Spleen (tissue), 7 donors: Measurements from ENCODE around the gene MCUR1.
"Not testable (repeated sequence)": the region's sequence is repeated elsewhere in the genome, so short reads cannot be mapped to it uniquely, and the experiment has no call there.

Experiments
- POLR2A ChIP-seq, 3 donors: fragments of 450-650 bp; IDR thresholded peaks; one replicate each; pipeline ENCODE4 v1.5.1; 2017; ENCODE audit warnings: antibody characterized with exemption in 3 of 3, mild to moderate bottlenecking in 1 of 3
- TF ChIP-seq, protein P1 (sequence below), 11 experiments: fragments of 200-600 bp in 7 of 11; fragments of 450-650 bp in 4 of 11; sonication (generic) in 4 of 11; IDR thresholded peaks in 8 of 11; conservative IDR thresholded peaks in 3 of 11; 1 replicate in 7 of 11; 2 replicates in 4 of 11; pipeline versions ENCODE4 v1.4.0 to v1.8.0; 2016 to 2021; ENCODE audit warnings: antibody characterized with exemption in 11 of 11, inconsistent platforms in 4 of 11, mild to moderate bottlenecking in 1 of 11
- donor health status: DM: no; HTN: no; CAD: no; lungs with moderate emphysema.
- donor health status: DM: no; HTN: no; CAD: no.
- donor health status: DM: no; HTN: no; CAD: no.

DNA sequence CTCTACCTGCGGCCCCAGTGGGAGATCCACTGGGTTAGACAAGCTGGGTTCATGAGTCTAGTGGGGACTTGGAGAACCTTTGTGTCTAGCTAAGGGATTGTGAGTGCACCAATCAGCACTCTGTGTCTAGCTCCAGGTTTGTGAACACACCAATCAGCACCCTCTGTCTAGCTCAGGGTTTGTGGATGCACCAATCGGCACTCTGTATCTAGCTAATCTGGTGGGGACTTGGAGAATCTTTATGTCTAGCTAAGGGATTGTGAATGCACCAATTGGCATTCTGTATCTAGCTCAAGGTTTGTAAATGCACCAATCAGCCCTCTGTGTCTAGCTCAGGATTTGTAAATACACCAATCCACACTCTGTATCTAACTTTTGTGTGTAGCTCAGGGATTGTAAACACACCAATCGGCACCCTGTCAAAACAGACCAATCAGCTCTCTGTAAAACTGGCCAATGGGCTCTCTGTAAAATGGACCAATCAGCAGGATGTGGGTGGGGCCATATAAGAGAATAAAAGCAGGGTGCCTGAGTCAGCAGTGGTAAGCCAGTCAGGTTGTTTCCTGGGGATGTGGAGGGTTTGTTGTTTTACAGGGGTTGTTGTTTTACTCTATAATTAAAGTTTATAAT lies 46.3 kb upstream of the MCUR1 start:
- not testable (repeated sequence) for TF ChIP-seq POLR2A (IDR thresholded peaks at IDR 0.05)
- TF ChIP-seq, protein P1, sequence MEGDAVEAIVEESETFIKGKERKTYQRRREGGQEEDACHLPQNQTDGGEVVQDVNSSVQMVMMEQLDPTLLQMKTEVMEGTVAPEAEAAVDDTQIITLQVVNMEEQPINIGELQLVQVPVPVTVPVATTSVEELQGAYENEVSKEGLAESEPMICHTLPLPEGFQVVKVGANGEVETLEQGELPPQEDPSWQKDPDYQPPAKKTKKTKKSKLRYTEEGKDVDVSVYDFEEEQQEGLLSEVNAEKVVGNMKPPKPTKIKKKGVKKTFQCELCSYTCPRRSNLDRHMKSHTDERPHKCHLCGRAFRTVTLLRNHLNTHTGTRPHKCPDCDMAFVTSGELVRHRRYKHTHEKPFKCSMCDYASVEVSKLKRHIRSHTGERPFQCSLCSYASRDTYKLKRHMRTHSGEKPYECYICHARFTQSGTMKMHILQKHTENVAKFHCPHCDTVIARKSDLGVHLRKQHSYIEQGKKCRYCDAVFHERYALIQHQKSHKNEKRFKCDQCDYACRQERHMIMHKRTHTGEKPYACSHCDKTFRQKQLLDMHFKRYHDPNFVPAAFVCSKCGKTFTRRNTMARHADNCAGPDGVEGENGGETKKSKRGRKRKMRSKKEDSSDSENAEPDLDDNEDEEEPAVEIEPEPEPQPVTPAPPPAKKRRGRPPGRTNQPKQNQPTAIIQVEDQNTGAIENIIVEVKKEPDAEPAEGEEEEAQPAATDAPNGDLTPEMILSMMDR (IDR thresholded peaks at IDR 0.05 in 8 of 11, conservative IDR thresholded peaks at IDR 0.05 in 3 of 11), result not testable (repeated sequence)
